ENCODE results near the gene CD151. TPM values are rescaled to one million over a fixed set of nuclear protein-coding genes. Genes with fewer than 3 reads are reported as not detected.

CD151 gene
- total RNA-seq, 2 donors from 2014 or later, result 54.9 to 67.3 TPM

- no peaks in the 10 kb centered on the region for H3K36me3 Mint-ChIP-seq (ENCODE audit: low read depth)
- H3K4me3 Mint-ChIP-seq, result no peak overlapping the region
- no peaks in the 10 kb centered on the region for H3K27me3 Mint-ChIP-seq
- ATAC-seq (no peak), DNase-seq (no peak)
- H3K27ac Mint-ChIP-seq, result no peak overlapping the region
- peaks cover 10% of the 10 kb centered on the region for H3K4me1 Mint-ChIP-seq
- H3K9me3 ChIP-seq (ENCODE audit: control insufficient read depth, low read length, poor library complexity, severe bottlenecking), result no peaks in the 10 kb centered on the region
These were observed 39.2 kb upstream of the CD151 start for GRCh38 chr11:793556-793955.

- H3K9me3 ChIP-seq (ENCODE audit: control insufficient read depth, low read length, poor library complexity, severe bottlenecking), result no peaks in the 10 kb centered on the region
- DNase-seq (no peak), ATAC-seq (no peak)
- Mint-ChIP-seq H3K36me3 (ENCODE audit: low read depth) (no peaks in the 10 kb centered on the region), H3K4me3 (peak overlapping the region; percentile 33), H3K4me1 (peaks cover 10% of the 10 kb centered on the region), H3K27ac (no peak overlapping the region), H3K27me3 (no peaks in the 10 kb centered on the region)
These were observed 38.6 kb upstream of the CD151 start for GRCh38 chr11:794013-794765.

GRCh38 chr11:794766-795633 lies 37.8 kb upstream of the CD151 start:
- Mint-ChIP-seq H3K27me3 (no peaks in the 10 kb centered on the region), H3K4me1 (peaks cover 10% of the 10 kb centered on the region), H3K36me3 (ENCODE audit: low read depth) (no peaks in the 10 kb centered on the region), H3K4me3 (peak overlapping the region; percentile 96), H3K27ac (no peak overlapping the region)
- DNase-seq, result peak in 1 of 3 donors; percentile 11
- no peak for ATAC-seq
- no peaks in the 10 kb centered on the region for H3K9me3 ChIP-seq (ENCODE audit: control insufficient read depth, low read length, poor library complexity, severe bottlenecking)

GRCh38 chr11:795634-796564 lies 36.9 kb upstream of the CD151 start:
- peaks cover 10% of the 10 kb centered on the region for H3K4me1 Mint-ChIP-seq
- H3K9me3 ChIP-seq (ENCODE audit: control insufficient read depth, low read length, poor library complexity, severe bottlenecking), result no peaks in the 10 kb centered on the region
- peak overlapping the region; percentile 96 for H3K4me3 Mint-ChIP-seq
- ATAC-seq (peak; percentile 50), DNase-seq (peak; percentile 51 to 72 (median 70))
- peak overlapping the region; percentile 81 for H3K27ac Mint-ChIP-seq
- no peaks in the 10 kb centered on the region for H3K27me3 Mint-ChIP-seq
- no peaks in the 10 kb centered on the region for H3K36me3 Mint-ChIP-seq (ENCODE audit: low read depth)

GRCh38 chr11:796565-797295 lies 36.0 kb upstream of the CD151 start:
- Mint-ChIP-seq H3K36me3 (ENCODE audit: low read depth) (no peaks in the 10 kb centered on the region), H3K4me1 (peaks cover 10% of the 10 kb centered on the region)

GRCh38 chr11:797296-798092 lies 35.3 kb upstream of the CD151 start:
- Mint-ChIP-seq H3K4me3 (peak overlapping the region; percentile 96), H3K36me3 (ENCODE audit: low read depth) (no peaks in the 10 kb centered on the region), H3K27me3 (no peaks in the 10 kb centered on the region), H3K27ac (peak overlapping the region; percentile 81), H3K4me1 (peaks cover 10% of the 10 kb centered on the region)
- DNase-seq (peak; percentile 56 to 81 (median 64)), ATAC-seq (peak; percentile 67)
- no peaks in the 10 kb centered on the region for H3K9me3 ChIP-seq (ENCODE audit: control insufficient read depth, low read length, poor library complexity, severe bottlenecking)

More at GRCh38 chr11:796565-797295, 36.0 kb upstream of the CD151 start:
- DNase-seq (no peak), ATAC-seq (no peak)
- H3K27me3 Mint-ChIP-seq, result no peaks in the 10 kb centered on the region
- peak overlapping the region; percentile 96 for H3K4me3 Mint-ChIP-seq
- H3K27ac Mint-ChIP-seq, result peak overlapping the region; percentile 81
- H3K9me3 ChIP-seq (ENCODE audit: control insufficient read depth, low read length, poor library complexity, severe bottlenecking), result no peaks in the 10 kb centered on the region

GRCh38 chr11:798093-798713 lies 34.5 kb upstream of the CD151 start, which contains the start of gene SLC25A22:
TSS of gene SLC25A22 (minus strand) at chr11:798281. CDS start at chr11:795006, 3,275 bp downstream.
- Mint-ChIP-seq H3K4me1 (peaks cover 10% of the 10 kb centered on the region), H3K36me3 (ENCODE audit: low read depth) (no peaks in the 10 kb centered on the region), H3K27ac (peak within 1 kb of the TSS; percentile 81), H3K4me3 (peak within 1 kb of the TSS; percentile 96), H3K27me3 (no peaks in the 10 kb centered on the region)
- peak; percentile 76 to 84 (median 82) for DNase-seq
- H3K9me3 ChIP-seq (ENCODE audit: control insufficient read depth, low read length, poor library complexity, severe bottlenecking), result no peaks in the 10 kb centered on the region
- peak; percentile 73 for ATAC-seq

- ATAC-seq (no peak), DNase-seq (no peak)
- Mint-ChIP-seq H3K4me3 (no peak overlapping the region), H3K36me3 (ENCODE audit: low read depth) (no peaks in the 10 kb centered on the region), H3K27me3 (no peaks in the 10 kb centered on the region), H3K4me1 (peaks cover 10% of the 10 kb centered on the region), H3K27ac (no peak overlapping the region)
- no peaks in the 10 kb centered on the region for H3K9me3 ChIP-seq (ENCODE audit: control insufficient read depth, low read length, poor library complexity, severe bottlenecking)
These were observed 33.0 kb upstream of the CD151 start for GRCh38 chr11:799641-800316.

GRCh38 chr11:800473-800872 lies 32.3 kb upstream of the CD151 start:
- Mint-ChIP-seq H3K27me3 (no peaks in the 10 kb centered on the region), H3K4me3 (no peak overlapping the region), H3K36me3 (ENCODE audit: low read depth) (no peaks in the 10 kb centered on the region), H3K4me1 (peaks cover 11% of the 10 kb centered on the region), H3K27ac (no peak overlapping the region)
- ATAC-seq, result no peak
- DNase-seq, result no peak
- H3K9me3 ChIP-seq (ENCODE audit: control insufficient read depth, low read length, poor library complexity, severe bottlenecking), result no peaks in the 10 kb centered on the region

- H3K4me3 Mint-ChIP-seq, result no peak overlapping the region
- ATAC-seq, result no peak
- no peaks in the 10 kb centered on the region for H3K9me3 ChIP-seq (ENCODE audit: control insufficient read depth, low read length, poor library complexity, severe bottlenecking)
- peaks cover 10% of the 10 kb centered on the region for H3K4me1 Mint-ChIP-seq
- H3K27ac Mint-ChIP-seq, result no peak overlapping the region
- no peak for DNase-seq
- no peaks in the 10 kb centered on the region for H3K27me3 Mint-ChIP-seq
- no peaks in the 10 kb centered on the region for H3K36me3 Mint-ChIP-seq (ENCODE audit: low read depth)
These were observed 31.5 kb upstream of the CD151 start for GRCh38 chr11:801097-801780.

Data from T-helper 17 cell (primary cell).